CD4-positive, alpha-beta T cell (primary cell): ENCODE measurements around the gene ATP4A. TPM values are rescaled to one million over a fixed set of nuclear protein-coding genes. Genes with fewer than 3 reads are reported as not detected.

Experiments
- ATAC-seq: fragments of 200-7000 bp; cut with Tn5 transposase; one replicate; pipeline ENCODE4 v1.10.0; 2022; ENCODE audit warnings: mild to moderate bottlenecking; ENCODE audit not compliant: poor library complexity
- CTCF ChIA-PET: fragments of 350-600 bp; sonication (Branson Sonifier 250); formaldehyde crosslinking; loops from one replicate; lab custom pipeline; 2021; ENCODE audit warnings: antibody characterized with exemption, inconsistent platforms; lab: Charles Lee
- POLR2A ChIA-PET: fragments of 350-600 bp; sonication (Branson Sonifier 250); formaldehyde crosslinking; loops from one replicate; lab custom pipeline; 2021; ENCODE audit warnings: antibody characterized with exemption, inconsistent platforms; lab: Charles Lee
- DNase-seq, 14 experiments: peaks; one replicate each; pipeline ENCODE4 v3.0.0-alpha.2; 2013 to 2020; ENCODE audit warnings: mixed read lengths in 2 of 14
- H3K27ac ChIP-seq, 2 donors: one replicate each; pipeline versions ENCODE4 v1.5.1 to v1.7.0; 2013; ENCODE audit warnings: low read length in 2 of 2, low read depth in 1 of 2, mild to moderate bottlenecking in 1 of 2
- H3K27me3 ChIP-seq, 2 experiments: 1 replicate in 1 of 2; 2 replicates in 1 of 2; pipeline versions ENCODE4 v1.6.1 to v1.7.0; 2013; ENCODE audit warnings: low read length in 2 of 2, control low read depth in 1 of 2, mild to moderate bottlenecking in 1 of 2, moderate library complexity in 1 of 2; ENCODE audit not compliant: insufficient read depth in 2 of 2, control insufficient read depth in 1 of 2
- H3K36me3 ChIP-seq: one replicate; pipeline ENCODE4 v1.6.1; 2013; ENCODE audit warnings: low read length, control low read depth; ENCODE audit not compliant: insufficient read depth
- H3K4me1 ChIP-seq: one replicate; pipeline ENCODE4 v1.6.1; 2013; ENCODE audit warnings: low read length, control low read depth; ENCODE audit not compliant: insufficient read depth
- H3K4me3 ChIP-seq: one replicate; pipeline ENCODE4 v1.5.1; 2013; ENCODE audit warnings: mild to moderate bottlenecking, low read length, moderate library complexity
- H3K9me3 ChIP-seq, 2 experiments: 1 replicate in 1 of 2; 2 replicates in 1 of 2; pipeline versions ENCODE4 v1.6.1 to v1.7.0; 2013; ENCODE audit warnings: low read length in 2 of 2, mild to moderate bottlenecking in 2 of 2, control low read depth in 1 of 2, moderate library complexity in 1 of 2; ENCODE audit not compliant: control insufficient read depth in 1 of 2, insufficient read depth in 1 of 2
- H3K27ac Mint-ChIP-seq: one replicate; pipeline ENCODE4 v1.8.0; 2020; ENCODE audit warnings: mixed read lengths
- H3K27me3 Mint-ChIP-seq: one replicate; pipeline ENCODE4 v1.8.0; 2021; ENCODE audit warnings: mixed read lengths
- H3K36me3 Mint-ChIP-seq: one replicate; pipeline ENCODE4 v1.8.0; 2021; ENCODE audit warnings: low read depth, mixed read lengths
- H3K4me1 Mint-ChIP-seq: one replicate; pipeline ENCODE4 v1.8.0; 2021; ENCODE audit warnings: low read depth, mixed read lengths
- H3K4me3 Mint-ChIP-seq: one replicate; pipeline ENCODE4 v1.8.0; 2020; ENCODE audit warnings: mild to moderate bottlenecking, mixed read lengths
- H3K9me3 Mint-ChIP-seq: one replicate; pipeline ENCODE4 v1.8.0; 2020; ENCODE audit warnings: mixed read lengths
- CTCF ChIP-seq: fragments of 200-600 bp; IDR thresholded peaks from one replicate; pipeline ENCODE4 v1.8.0; 2022; ENCODE audit warnings: antibody characterized with exemption, mild to moderate bottlenecking
- intact Hi-C, 2 experiments: fragments of 100-400 bp; cut with DNase I in 1 of 2; cut with micrococcal nuclease in 1 of 2; formaldehyde crosslinking; loops; one replicate each; pipeline versions ENCODE4 v1.15.1 to v1.9.0; 2023 to 2025; cut with DNase I, micrococcal nuclease
- total RNA-seq, 174 experiments: library from RNA in 2 of 174; stranded (reverse) in 2 of 174; gene quantifications; one replicate each; pipeline ENCODE4 v1.2.3 and lab custom pipeline; 2021 to 2026

Gene ATP4A
- total RNA-seq, 2 experiments from 2014 or later: not detected

- ATAC-seq (no peak), DNase-seq (no peak)
- no peak overlapping the region for H3K27ac ChIP-seq
- no peak overlapping the region for H3K27ac Mint-ChIP-seq
- no peaks in the 10 kb centered on the region for H3K36me3 Mint-ChIP-seq
- no peaks in the 10 kb centered on the region for H3K4me1 Mint-ChIP-seq
- no peak overlapping the region for H3K4me3 ChIP-seq
- no peak overlapping the region for H3K4me3 Mint-ChIP-seq
- H3K9me3 Mint-ChIP-seq: no peaks in the 10 kb centered on the region
- intact Hi-C loops: no loop called here
- H3K36me3 ChIP-seq: no peaks in the 10 kb centered on the region
- POLR2A ChIA-PET: interaction anchor here (0.8 kb wide), 1 partner anchor 124 kb away, joined by 3 read pairs; no protein-coding TSS in a partner anchor
- H3K9me3 ChIP-seq: no peaks in the 10 kb centered on the region
- peaks cover 47% of the 10 kb centered on the region for H3K27me3 Mint-ChIP-seq
- no peak for TF ChIP-seq CTCF
- peaks cover 5 to 7% of the 10 kb centered on the region in 2 experiments for H3K27me3 ChIP-seq
- CTCF ChIA-PET: no interaction called here
- H3K4me1 ChIP-seq: no peaks in the 10 kb centered on the region
These were observed 47.1 kb downstream of the ATP4A start for GRCh38 chr19:35516310-35516709.

- intact Hi-C loops: no loop called here
- ATAC-seq (no peak), DNase-seq (no peak)
- H3K36me3 Mint-ChIP-seq: no peaks in the 10 kb centered on the region
- H3K27me3 Mint-ChIP-seq: peaks cover 62% of the 10 kb centered on the region
- POLR2A ChIA-PET: no interaction called here
- no peaks in the 10 kb centered on the region for H3K9me3 Mint-ChIP-seq
- Histone ChIP-seq H3K36me3 (no peaks in the 10 kb centered on the region), H3K27ac (no peak overlapping the region), H3K9me3 (peaks cover 0 to 3% of the 10 kb centered on the region in 2 experiments), H3K4me3 (no peak overlapping the region), H3K4me1 (peaks cover 15% of the 10 kb centered on the region), H3K27me3 (peaks cover 15 to 19% of the 10 kb centered on the region in 2 experiments)
- H3K4me1 Mint-ChIP-seq: peaks cover 13% of the 10 kb centered on the region
- no peak overlapping the region for H3K4me3 Mint-ChIP-seq
- TF ChIP-seq CTCF: no peak
- CTCF ChIA-PET: no interaction called here
- H3K27ac Mint-ChIP-seq: no peak overlapping the region
These were observed 49.1 kb downstream of the ATP4A start for GRCh38 chr19:35514282-35514809.

- Mint-ChIP-seq H3K36me3 (no peaks in the 10 kb centered on the region), H3K4me1 (peaks cover 17% of the 10 kb centered on the region)
- CTCF ChIA-PET: no interaction called here
These were observed 49.7 kb downstream of the ATP4A start, which contains the start of gene DMKN for GRCh38 chr19:35513628-35514281. Gene DMKN, minus strand, starts transcription at chr19:35513649. Its CDS starts 174 bp downstream, at chr19:35513475.

More at GRCh38 chr19:35513628-35514281, 49.7 kb downstream of the ATP4A start, which contains the start of gene DMKN:
- H3K27me3 ChIP-seq: peaks cover 19% of the 10 kb centered on the region in 2 experiments
- intact Hi-C loops: no loop called here
- H3K9me3 Mint-ChIP-seq: no peaks in the 10 kb centered on the region
- H3K4me1 ChIP-seq: peaks cover 20% of the 10 kb centered on the region
- POLR2A ChIA-PET: no interaction called here
- TF ChIP-seq CTCF: no peak
- no peaks in the 10 kb centered on the region for H3K36me3 ChIP-seq
- no peak within 1 kb of the TSS for H3K27ac ChIP-seq
- peaks cover 63% of the 10 kb centered on the region for H3K27me3 Mint-ChIP-seq
- no peak within 1 kb of the TSS for H3K27ac Mint-ChIP-seq
- ATAC-seq (no peak), DNase-seq (no peak)
- H3K9me3 ChIP-seq: peaks cover 0 to 3% of the 10 kb centered on the region in 2 experiments
- no peak within 1 kb of the TSS for H3K4me3 ChIP-seq
- H3K4me3 Mint-ChIP-seq: no peak within 1 kb of the TSS
